Endodermal cell (in vitro differentiated cells): ENCODE measurements around the gene LHPP. TPM values are rescaled to one million over a fixed set of nuclear protein-coding genes. Genes with fewer than 3 reads are reported as not detected.

Experiments used
- DNase-seq: peaks from one replicate; pipeline ENCODE4 v3.0.0-alpha.2; 2017
- H3K27ac ChIP-seq: 2 replicates; pipeline ENCODE4 v1.5.1; 2013; ENCODE audit warnings: mild to moderate bottlenecking, low read depth, low read length, moderate library complexity
- H3K27me3 ChIP-seq: 2 replicates; pipeline ENCODE4 v1.6.1; 2013; ENCODE audit warnings: mild to moderate bottlenecking, low read length, moderate library complexity; ENCODE audit not compliant: insufficient read depth, control insufficient read depth, poor library complexity, severe bottlenecking
- H3K36me3 ChIP-seq: 2 replicates; pipeline ENCODE4 v1.7.0; 2013; ENCODE audit warnings: mild to moderate bottlenecking, low read length, moderate library complexity; ENCODE audit not compliant: control insufficient read depth, insufficient read depth
- H3K4me1 ChIP-seq: one replicate; pipeline ENCODE4 v1.7.0; 2013; ENCODE audit warnings: low read length; ENCODE audit not compliant: control insufficient read depth, insufficient read depth
- H3K4me3 ChIP-seq: 2 replicates; pipeline ENCODE4 v1.5.1; 2013; ENCODE audit warnings: mild to moderate bottlenecking, low read length, moderate library complexity
- H3K9ac ChIP-seq: 2 replicates; pipeline ENCODE4 v1.6.1; 2013; ENCODE audit warnings: mild to moderate bottlenecking, low read length, moderate library complexity; ENCODE audit not compliant: poor library complexity, severe bottlenecking; ENCODE audit errors: extremely low read depth
- H3K9me3 ChIP-seq: 2 replicates; pipeline ENCODE4 v1.6.1; 2013; ENCODE audit warnings: mild to moderate bottlenecking, low read length, moderate library complexity; ENCODE audit not compliant: control insufficient read depth
- H3K27ac Mint-ChIP-seq: 2 replicates; pipeline ENCODE4 v1.8.0; 2020; ENCODE audit warnings: mixed read lengths
- H3K27me3 Mint-ChIP-seq: 2 replicates; pipeline ENCODE4 v1.8.0; 2021; ENCODE audit warnings: mild to moderate bottlenecking, mixed read lengths; ENCODE audit not compliant: insufficient read depth
- H3K36me3 Mint-ChIP-seq: 2 replicates; pipeline ENCODE4 v1.8.0; 2020; ENCODE audit warnings: low read depth, mixed read lengths
- H3K4me1 Mint-ChIP-seq: 2 replicates; pipeline ENCODE4 v1.8.0; 2020; ENCODE audit warnings: mixed read lengths
- H3K4me3 Mint-ChIP-seq: 2 replicates; pipeline ENCODE4 v1.8.0; 2020; ENCODE audit warnings: mild to moderate bottlenecking, moderate library complexity, mixed read lengths
- H3K9me3 Mint-ChIP-seq: 2 replicates; pipeline ENCODE4 v1.8.0; 2020; ENCODE audit warnings: mild to moderate bottlenecking, mixed read lengths
- WGBS, 2 experiments: methylation state at CpG; one replicate each; pipeline versions ENCODE4 v1.1.5 to v1.1.7; 2013; ENCODE audit warnings: missing lambda C conversion rate in 2 of 2, mixed read lengths in 1 of 2; ENCODE audit not compliant: insufficient coverage in 1 of 2, insufficient read length in 1 of 2; 5-methylcytosine and 5-hydroxymethylcytosine counted together
- total RNA-seq, 2 donors: library from RNA; stranded (reverse); fragmentation: NEBNext Ultra II Directional in 1 of 2; extraction: Animal tissue kit (Norgen Biotek cat#: 25700) in 1 of 2; gene quantifications; 2 replicates in 1 of 2; 3 replicates in 1 of 2; pipeline ENCODE4 v1.2.1, GENCODE V29; 2021
- TF ChIP-seq, protein P1 (sequence below): fragments of 200-600 bp; sonication (generic); conservative IDR thresholded peaks from 2 replicates; pipeline ENCODE4 v1.5.0; 2021; ENCODE audit warnings: antibody characterized with exemption, mild to moderate bottlenecking

LHPP gene
- total RNA-seq, 2 donors from 2014 or later, result 23.3 to 24.8 TPM

DNA sequence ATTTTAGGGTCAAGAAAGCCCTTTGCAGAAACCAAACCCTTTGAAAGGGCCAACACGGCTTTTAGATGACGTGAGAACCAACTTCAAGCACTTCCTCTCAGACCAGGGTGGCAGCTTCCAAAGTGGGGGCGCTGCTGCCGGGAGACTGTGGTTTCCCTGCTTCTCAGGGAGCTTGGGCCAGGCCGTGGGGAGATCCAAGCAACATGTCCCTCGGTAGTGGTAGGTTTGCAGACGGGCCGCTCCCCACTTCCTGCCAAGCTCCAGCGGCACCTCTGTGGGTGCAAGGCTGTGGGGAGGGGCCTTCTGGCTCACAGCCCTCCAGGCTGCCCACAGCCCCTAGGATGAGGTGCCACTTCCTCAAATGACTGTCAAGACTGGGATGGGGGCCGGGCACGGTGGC is 150.1 kb downstream of the LHPP start:
- Mint-ChIP-seq H3K27me3 (no peaks in the 10 kb centered on the region), H3K4me1 (peaks cover 6% of the 10 kb centered on the region), H3K9me3 (no peaks in the 10 kb centered on the region), H3K4me3 (no peak overlapping the region), H3K27ac (no peak overlapping the region), H3K36me3 (no peaks in the 10 kb centered on the region)
- Histone ChIP-seq H3K9ac (no peak overlapping the region), H3K27me3 (no peaks in the 10 kb centered on the region), H3K4me3 (no peak overlapping the region), H3K9me3 (no peaks in the 10 kb centered on the region), H3K36me3 (no peaks in the 10 kb centered on the region), H3K4me1 (no peaks in the 10 kb centered on the region), H3K27ac (no peak overlapping the region)
- no peak for DNase-seq
- TF ChIP-seq, protein P1, sequence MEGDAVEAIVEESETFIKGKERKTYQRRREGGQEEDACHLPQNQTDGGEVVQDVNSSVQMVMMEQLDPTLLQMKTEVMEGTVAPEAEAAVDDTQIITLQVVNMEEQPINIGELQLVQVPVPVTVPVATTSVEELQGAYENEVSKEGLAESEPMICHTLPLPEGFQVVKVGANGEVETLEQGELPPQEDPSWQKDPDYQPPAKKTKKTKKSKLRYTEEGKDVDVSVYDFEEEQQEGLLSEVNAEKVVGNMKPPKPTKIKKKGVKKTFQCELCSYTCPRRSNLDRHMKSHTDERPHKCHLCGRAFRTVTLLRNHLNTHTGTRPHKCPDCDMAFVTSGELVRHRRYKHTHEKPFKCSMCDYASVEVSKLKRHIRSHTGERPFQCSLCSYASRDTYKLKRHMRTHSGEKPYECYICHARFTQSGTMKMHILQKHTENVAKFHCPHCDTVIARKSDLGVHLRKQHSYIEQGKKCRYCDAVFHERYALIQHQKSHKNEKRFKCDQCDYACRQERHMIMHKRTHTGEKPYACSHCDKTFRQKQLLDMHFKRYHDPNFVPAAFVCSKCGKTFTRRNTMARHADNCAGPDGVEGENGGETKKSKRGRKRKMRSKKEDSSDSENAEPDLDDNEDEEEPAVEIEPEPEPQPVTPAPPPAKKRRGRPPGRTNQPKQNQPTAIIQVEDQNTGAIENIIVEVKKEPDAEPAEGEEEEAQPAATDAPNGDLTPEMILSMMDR, result no peak
- WGBS, 2 experiments, result 88 to 92% methylated on average over 11 of the region's 11 CpGs

DNA sequence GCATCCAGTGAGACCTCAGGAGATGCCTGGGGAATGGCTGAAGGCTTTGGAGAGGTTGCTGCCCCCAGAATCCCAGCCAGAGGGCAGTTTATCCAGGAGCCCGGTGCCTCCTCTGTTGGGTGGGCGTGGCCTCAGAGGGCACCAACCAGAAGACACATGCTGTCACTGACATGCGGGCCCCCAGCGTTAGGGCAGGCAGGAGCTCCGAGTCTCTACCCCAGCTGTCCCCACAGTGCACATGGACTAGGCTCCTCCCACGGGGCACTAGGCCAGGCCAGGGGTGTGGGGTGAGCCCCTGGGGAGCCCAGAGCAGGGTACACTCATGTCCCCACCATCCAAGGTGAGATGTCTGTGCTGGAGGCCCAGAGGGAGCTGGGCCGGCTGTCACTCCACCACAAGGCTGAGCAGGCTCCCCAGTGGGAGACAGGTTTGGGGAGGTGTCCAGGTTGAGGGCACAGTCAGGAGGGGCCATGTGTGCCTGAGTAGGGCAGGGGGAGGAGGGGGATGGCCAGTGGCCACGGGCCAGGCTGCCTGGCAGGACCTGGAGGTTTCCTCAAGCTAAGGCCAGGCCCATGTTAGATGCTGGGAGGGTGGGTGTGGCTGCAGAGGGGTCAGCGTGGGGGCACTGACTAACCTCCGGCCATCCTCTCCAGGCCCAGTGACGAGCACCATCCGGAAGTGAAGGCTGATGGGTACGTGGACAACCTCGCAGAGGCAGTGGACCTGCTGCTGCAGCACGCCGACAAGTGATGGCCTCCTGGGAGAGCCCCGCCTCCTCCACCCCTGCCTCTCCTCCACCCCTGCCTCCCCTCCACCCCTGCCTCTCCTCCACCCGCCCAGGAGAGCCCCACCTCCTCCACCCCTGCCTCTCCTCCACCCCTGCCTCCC is 151.2 kb downstream of the LHPP start:
- Histone ChIP-seq H3K27ac (no peak overlapping the region), H3K9me3 (no peaks in the 10 kb centered on the region), H3K4me1 (no peaks in the 10 kb centered on the region), H3K27me3 (no peaks in the 10 kb centered on the region), H3K9ac (no peak overlapping the region), H3K36me3 (no peaks in the 10 kb centered on the region), H3K4me3 (no peak overlapping the region)
- no peaks in the 10 kb centered on the region for H3K36me3 Mint-ChIP-seq
- H3K4me1 Mint-ChIP-seq, result peaks cover 6% of the 10 kb centered on the region
- TF ChIP-seq, protein P1, result peak; percentile 49
- H3K9me3 Mint-ChIP-seq, result no peaks in the 10 kb centered on the region
- WGBS, 2 experiments, result 79 to 82% methylated on average over 7 to 17 of the region's 18 CpGs
- peak overlapping the region; percentile 52 for H3K27ac Mint-ChIP-seq
- peak; percentile 90 for DNase-seq
- H3K27me3 Mint-ChIP-seq, result no peaks in the 10 kb centered on the region
- no peak overlapping the region for H3K4me3 Mint-ChIP-seq

DNA sequence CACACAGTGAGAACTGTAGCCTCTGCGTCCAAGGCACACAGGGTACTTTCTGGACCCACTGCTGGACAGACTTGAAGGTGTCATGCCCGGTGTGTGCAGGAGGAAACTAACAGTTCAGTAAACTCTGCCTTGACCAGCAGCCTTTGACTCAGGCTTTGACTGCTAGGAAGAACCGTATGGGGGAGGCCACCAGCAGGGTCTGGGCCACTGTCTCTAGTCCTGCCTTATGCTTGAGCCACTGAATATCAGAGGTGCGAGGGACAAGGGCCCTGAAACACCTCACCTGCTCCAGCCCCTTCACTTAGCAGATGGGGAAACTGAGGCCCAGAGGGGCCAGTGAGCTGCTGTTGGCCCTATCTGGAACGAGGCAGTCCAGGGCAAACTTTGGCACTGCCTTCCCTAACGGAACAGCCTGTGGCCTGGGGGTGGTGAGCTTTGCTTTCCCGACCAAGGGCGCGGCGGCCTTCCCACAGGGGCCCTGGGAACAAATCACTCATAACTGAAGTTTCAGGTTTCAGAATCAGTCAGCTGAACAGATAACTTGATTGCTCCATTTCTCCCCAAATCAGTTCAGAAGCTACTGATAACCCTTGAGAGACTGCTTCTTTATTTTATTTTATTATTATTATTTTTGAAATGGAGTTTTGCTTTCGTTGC is 152.5 kb downstream of the LHPP start:
- Mint-ChIP-seq H3K27ac (no peak overlapping the region), H3K36me3 (no peaks in the 10 kb centered on the region), H3K9me3 (no peaks in the 10 kb centered on the region), H3K4me3 (no peak overlapping the region), H3K4me1 (peaks cover 6% of the 10 kb centered on the region), H3K27me3 (no peaks in the 10 kb centered on the region)
- no peak for DNase-seq
- no peaks in the 10 kb centered on the region for H3K36me3 ChIP-seq
- no peaks in the 10 kb centered on the region for H3K9me3 ChIP-seq
- no peaks in the 10 kb centered on the region for H3K27me3 ChIP-seq
- H3K27ac ChIP-seq, result no peak overlapping the region
- H3K9ac ChIP-seq, result no peak overlapping the region
- TF ChIP-seq, protein P1, result no peak
- WGBS, 2 experiments, result 83 to 90% methylated on average over 10 to 11 of the region's 11 CpGs
- H3K4me3 ChIP-seq, result no peak overlapping the region
- H3K4me1 ChIP-seq, result no peaks in the 10 kb centered on the region
